Fibroblast of skin of abdomen (primary cell): ENCODE data around the gene NT5DC4.
A peak's percentile ranks its signal among the peaks of the same experiment; 100 is the strongest.

Experiments
- DNase-seq: peaks from one replicate; pipeline ENCODE4 v3.0.0-alpha.2; 2013

Gene NT5DC4

GRCh38 chr2:112755444-112755843, 34.6 kb downstream of the NT5DC4 start:
- no peak for DNase-seq

DNA sequence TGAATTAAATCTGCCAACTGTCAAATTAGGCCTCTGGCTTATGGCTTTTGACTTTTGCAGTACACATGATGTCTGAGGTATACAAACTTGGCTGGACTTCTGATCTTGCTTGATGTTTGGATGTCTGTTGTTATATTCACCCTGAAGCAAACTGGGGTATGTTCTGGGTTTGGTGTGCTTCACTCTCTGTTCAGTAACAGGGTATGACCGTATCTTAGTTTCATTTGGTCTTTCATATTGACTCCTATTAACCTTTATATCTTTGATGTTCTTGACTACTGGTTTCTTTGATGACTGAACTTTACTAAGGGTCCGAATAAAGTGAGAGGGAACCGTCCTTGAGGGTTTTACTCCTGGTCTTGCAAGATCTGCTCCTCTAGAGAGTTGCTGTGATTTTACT, 35.4 kb downstream of the NT5DC4 start:
- DNase-seq = no peak

- DNase-seq = no peak
Observed at GRCh38 chr2:112757265-112757664, 36.4 kb downstream of the NT5DC4 start.

- no peak for DNase-seq
Observed at GRCh38 chr2:112758711-112759110, 37.9 kb downstream of the NT5DC4 start.

GRCh38 chr2:112760149-112760548, 39.3 kb downstream of the NT5DC4 start:
- DNase-seq = no peak

- no peak for DNase-seq
Observed at GRCh38 chr2:112762276-112762675, 41.5 kb downstream of the NT5DC4 start.

- DNase-seq = peak; percentile 98
Observed at GRCh38 chr2:112764071-112765044, 43.5 kb downstream of the NT5DC4 start, which contains the start of gene CKAP2L. Gene CKAP2L, minus strand, starts transcription at chr2:112764609. Its CDS starts 11 bp downstream, at chr2:112764598.

- DNase-seq = no peak
Observed at GRCh38 chr2:112765251-112765650, 44.4 kb downstream of the NT5DC4 start.

- no peak for DNase-seq
Observed at GRCh38 chr2:112767693-112768330, 47.0 kb downstream of the NT5DC4 start.

DNA sequence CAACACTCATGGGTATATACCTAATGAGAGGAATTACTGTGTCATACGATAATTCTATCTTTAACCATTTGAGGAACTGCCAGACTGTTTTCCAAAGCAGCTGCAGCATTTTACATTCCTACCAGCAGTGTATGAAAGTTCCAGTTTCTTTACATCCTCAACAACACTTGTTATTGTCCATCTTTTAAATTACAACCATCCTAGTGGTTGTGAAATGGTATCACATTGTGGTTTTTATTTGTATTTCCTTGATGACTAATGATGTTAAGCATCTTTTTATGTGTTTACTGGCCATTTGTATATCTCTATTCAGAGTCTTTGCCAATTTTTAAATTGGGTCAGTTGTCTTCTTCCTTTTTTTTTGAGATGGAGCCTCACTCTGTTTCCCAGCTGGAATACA, 47.6 kb downstream of the NT5DC4 start:
- DNase-seq = no peak

GRCh38 chr2:112772322-112772721, 51.5 kb downstream of the NT5DC4 start:
- no peak for DNase-seq

- no peak for DNase-seq
Observed at GRCh38 chr2:112772911-112773475, 52.2 kb downstream of the NT5DC4 start.

DNA sequence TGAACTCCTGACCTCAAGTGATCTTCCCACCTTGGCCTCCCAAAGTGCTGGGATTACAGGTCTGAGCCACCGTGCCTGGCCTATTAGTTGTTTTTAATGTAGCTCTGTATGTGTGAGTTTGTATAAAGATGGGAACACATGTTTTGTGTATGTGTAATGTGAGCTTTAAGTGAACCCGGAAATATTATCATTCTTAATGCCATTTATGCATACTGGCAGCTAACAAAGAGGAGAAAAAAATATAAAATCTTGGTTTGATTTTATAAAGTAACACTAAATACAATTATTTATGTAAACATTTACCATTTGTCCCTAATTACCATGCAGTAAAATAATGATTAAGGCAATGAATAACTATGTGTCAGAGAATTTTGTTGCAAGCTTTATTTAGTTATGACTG, 52.7 kb downstream of the NT5DC4 start:
- DNase-seq = no peak

- DNase-seq = no peak
Observed at GRCh38 chr2:112774536-112775285, 53.9 kb downstream of the NT5DC4 start.

DNA sequence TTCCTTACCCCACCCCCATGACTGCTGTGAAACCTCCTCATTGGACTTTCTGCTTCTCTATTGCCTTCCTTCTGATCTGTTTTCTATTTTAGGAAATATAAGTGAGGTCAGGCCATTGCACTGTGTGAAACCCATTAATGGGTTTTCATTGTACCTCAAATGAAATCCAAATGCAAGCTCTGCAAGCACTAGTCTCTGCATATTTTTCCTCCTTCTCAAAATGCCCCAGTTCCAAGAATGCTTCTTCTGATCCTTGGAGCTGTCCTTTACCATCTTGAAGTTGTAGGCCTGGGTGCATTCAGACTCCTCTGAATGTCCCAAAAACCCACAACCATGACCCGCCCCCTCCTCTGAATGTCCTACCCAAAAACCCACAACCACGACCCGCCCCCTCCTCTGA, 55.3 kb downstream of the NT5DC4 start:
- peak; percentile 7 for DNase-seq

DNA sequence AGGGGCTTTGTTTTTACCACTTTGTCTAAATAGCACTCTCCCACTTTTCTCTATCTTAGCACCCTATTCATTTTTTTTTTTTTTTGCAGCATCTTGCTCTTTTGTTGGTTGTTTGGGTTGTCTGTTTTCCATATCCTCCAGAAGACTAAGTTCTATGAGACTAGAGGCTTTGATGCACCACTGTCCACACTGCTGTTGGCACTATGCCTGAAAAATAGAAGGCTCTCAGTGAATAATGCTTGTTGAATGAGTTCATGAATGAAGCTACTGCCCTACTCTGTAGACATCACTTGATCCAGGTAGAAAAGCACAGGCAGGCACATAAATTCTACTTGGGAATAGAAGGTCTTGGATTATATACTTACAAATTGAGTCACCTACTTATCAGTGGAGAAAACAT, 56.2 kb downstream of the NT5DC4 start:
- DNase-seq = peak; percentile 14

- no peak for DNase-seq
Observed at GRCh38 chr2:112779598-112779997, 58.8 kb downstream of the NT5DC4 start.

DNA sequence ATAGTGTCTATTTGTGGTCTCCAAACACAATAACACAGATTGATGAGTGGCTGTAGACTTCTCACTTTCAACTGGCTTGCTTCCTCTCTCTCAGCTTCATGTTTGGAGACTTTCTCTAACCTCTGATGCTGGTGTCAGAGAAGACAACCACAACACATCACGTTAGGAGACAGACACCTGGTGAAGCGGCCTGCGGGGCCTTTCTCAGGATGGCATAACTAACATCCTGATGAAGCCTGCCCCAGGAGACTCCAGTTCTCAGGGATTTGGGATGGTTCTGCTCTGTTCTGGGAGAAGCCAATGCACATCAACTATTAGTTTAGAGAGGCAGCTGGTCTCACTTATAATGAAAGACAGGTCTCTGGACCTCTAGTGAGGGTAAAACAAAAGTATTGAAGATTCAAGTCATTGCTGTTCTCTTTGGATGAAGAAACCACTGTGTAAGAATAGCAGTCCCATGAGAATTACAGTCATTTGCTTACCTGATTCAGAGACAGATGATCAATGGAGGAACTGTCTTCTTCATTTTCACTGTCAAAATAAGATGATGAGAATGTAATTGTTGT, 61.5 kb downstream of the NT5DC4 start:
- no peak for DNase-seq

DNA sequence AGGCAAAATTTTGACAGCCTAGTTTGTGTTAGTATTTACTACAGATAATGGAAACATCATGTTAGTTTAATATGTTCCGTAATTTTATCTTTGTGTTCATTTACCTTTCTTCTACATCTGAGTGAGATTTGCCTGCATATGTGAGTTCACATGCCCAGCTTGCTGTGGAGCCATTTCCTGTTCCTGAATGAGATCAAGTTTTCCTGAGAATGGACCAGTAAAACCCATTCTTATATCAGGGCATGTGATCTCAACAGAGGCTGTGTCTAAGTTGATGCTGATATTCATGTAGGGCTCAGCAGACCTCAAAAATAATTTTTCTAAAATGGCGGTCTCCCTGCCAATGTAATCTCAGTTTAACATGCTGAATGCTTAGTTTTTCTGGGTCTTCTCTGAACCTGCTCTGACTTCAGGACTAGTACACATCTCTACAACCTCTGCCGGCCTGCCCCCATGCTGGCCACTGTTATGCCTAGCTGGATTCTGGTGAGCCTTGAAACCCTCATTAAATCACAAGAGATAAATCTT, 62.4 kb downstream of the NT5DC4 start:
- no peak for DNase-seq

- peak; percentile 57 for DNase-seq
Observed at GRCh38 chr2:112784199-112785189, 63.7 kb downstream of the NT5DC4 start, which contains the start of gene IL1A. Gene IL1A, minus strand, starts transcription at chr2:112784493. Its CDS starts 723 bp downstream, at chr2:112783770.

DNA sequence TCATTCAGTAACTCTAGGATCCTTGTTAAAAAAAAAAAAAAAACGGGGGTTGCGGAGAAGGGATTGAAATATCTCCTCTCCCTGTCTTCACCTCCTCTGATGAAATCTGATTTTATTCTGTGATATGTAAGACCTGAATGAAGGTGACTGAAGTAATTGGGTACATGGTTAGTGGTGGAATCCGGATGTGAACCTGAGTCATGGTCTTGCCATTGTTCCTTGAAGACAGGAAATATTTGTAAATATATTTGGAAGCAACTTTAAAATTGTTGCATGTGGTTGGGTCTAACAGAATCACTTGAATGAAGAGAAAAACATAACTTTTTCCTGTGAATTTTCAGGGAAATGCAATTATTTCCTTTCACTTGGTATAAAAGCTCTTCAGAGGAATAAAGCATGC, 66.5 kb downstream of the NT5DC4 start:
- no peak for DNase-seq
